ENCODE results near the gene SLC12A8.

SLC12A8 gene

DNA sequence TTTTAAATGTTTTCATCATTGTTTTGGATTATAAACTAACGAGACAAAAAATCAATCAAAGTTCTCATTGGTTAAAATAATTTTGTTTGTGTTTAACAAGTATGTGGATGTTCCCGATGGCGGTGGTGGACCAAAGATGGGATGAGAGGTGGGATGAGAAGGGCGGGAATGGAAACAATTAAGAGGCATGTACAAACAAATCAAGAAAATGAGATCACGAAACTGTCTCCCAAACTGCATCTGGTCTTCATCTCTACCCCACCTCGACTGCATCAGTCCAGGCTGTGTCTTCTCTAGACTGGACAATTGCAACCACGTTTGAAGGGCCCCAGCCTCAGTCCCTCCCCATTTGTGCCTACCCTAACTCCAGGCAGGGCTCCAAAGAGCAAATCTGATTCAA lies 56.1 kb downstream of the SLC12A8 start:
- TF ChIP-seq, protein P1, sequence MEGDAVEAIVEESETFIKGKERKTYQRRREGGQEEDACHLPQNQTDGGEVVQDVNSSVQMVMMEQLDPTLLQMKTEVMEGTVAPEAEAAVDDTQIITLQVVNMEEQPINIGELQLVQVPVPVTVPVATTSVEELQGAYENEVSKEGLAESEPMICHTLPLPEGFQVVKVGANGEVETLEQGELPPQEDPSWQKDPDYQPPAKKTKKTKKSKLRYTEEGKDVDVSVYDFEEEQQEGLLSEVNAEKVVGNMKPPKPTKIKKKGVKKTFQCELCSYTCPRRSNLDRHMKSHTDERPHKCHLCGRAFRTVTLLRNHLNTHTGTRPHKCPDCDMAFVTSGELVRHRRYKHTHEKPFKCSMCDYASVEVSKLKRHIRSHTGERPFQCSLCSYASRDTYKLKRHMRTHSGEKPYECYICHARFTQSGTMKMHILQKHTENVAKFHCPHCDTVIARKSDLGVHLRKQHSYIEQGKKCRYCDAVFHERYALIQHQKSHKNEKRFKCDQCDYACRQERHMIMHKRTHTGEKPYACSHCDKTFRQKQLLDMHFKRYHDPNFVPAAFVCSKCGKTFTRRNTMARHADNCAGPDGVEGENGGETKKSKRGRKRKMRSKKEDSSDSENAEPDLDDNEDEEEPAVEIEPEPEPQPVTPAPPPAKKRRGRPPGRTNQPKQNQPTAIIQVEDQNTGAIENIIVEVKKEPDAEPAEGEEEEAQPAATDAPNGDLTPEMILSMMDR (IDR thresholded peaks at IDR 0.05; ENCODE audit: borderline replicate concordance, insufficient read depth, low read depth, low read length) = no peak
- no peak overlapping the region for H3K4me3 ChIP-seq (ENCODE audit: low read depth, low read length)

DNA sequence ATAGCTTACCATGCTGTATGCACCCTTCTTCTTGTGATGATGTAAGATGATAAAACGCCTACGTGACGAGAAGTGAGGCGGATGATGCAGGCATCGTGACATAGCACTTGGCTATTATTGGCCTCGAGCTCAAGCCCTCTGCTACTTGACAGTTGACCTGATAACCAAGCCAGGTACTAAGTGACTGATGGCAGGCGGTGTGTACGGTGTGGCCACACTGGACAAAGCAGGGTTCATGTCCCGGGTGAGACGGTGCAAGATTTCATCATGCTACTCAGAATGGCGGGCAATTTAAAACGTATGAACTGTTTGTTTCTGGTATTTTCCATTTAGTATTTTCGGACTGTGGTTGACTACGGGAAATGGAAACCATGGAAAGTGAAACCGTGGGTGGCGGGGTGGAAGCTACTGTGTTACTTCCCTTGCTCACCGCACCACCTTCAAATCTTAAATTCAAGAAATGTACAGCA lies 57.7 kb downstream of the SLC12A8 start:
- H3K4me3 ChIP-seq (ENCODE audit: low read depth, low read length) = no peak overlapping the region
- TF ChIP-seq, protein P1 (IDR thresholded peaks at IDR 0.05; ENCODE audit: borderline replicate concordance, insufficient read depth, low read depth, low read length) = no peak

DNA sequence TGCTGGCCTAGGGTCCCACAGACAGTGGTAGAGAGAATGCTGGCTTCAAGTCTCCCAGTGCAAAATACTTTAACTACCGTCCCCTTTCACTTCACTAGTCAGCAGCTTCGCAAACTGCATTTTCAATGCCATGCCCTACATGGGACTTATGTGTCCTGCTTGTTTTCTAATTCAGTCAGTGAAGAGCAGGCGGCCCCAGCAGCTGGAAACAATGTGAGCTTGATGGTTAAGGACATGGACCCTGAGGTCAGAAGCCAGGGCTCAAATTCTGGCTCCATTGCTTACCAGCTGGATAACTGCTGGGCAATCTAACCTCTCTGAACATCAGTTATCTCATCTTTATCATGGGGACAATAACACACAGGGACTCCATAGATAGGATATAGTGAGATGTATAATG lies 58.4 kb downstream of the SLC12A8 start:
- TF ChIP-seq, protein P1 (IDR thresholded peaks at IDR 0.05; ENCODE audit: borderline replicate concordance, insufficient read depth, low read depth, low read length) = no peak
- H3K4me3 ChIP-seq (ENCODE audit: low read depth, low read length) = no peak overlapping the region

DNA sequence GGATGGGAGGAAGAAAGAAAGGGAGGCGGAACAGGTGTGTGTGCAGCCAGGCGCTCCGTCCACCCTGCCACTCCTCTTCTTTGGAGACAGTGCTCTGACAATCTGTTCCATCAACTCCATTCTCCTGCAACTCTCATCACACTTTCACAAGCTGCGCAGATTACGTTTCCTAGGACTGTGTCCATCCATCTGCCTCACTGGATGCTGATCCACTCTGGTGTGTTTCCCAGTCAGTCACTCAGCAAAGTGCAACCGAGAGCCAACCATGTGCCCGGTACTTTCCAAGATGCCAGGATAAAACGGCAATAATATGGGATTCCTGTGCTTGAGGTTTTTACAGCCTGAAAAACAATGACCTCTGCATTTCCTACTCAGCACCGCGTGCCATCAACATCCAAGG lies 59.6 kb downstream of the SLC12A8 start:
- TF ChIP-seq, protein P1 (IDR thresholded peaks at IDR 0.05; ENCODE audit: borderline replicate concordance, insufficient read depth, low read depth, low read length) = no peak
- no peak overlapping the region for H3K4me3 ChIP-seq (ENCODE audit: low read depth, low read length)

DNA sequence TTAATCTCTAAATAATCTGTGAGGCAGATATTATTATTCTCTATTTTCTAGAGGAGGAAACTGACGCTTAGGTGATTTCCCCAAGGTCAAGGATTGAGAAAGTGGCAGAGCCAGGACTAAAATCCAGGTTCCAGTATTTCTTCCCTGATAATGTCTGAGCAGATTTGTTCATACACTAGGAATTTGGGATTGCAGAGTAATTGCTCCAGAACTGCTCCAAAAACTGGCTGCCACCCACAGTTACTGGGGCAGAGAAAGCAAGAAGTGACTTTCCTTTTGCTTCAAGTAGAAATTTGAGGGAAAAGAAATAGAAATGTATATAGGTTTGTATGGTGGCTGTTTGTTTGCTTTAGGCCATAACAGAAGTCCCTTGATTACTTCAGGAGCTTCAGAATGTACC lies 60.6 kb downstream of the SLC12A8 start:
- TF ChIP-seq, protein P1 (IDR thresholded peaks at IDR 0.05; ENCODE audit: borderline replicate concordance, insufficient read depth, low read depth, low read length) = no peak

DNA sequence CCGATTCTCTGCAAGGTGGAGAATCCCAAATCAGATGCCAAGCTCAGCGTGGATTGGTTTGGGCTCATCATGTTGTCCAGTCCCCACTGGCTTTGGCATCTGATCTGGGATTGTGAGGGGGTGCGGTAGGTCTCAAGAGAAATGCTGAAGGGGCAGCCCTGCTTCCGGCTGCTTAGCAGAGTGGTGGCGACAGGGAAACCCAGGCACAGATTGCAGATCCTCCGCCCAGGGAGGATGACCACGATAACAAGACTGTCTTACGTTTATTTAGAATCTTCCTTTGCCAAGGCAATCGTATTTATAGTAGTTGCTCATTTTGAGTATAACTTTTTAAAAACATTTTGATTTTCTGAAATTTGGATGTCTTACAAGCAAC lies 61.1 kb downstream of the SLC12A8 start:
- H3K4me3 ChIP-seq (ENCODE audit: low read depth, low read length) = no peak overlapping the region
- TF ChIP-seq, protein P1 (IDR thresholded peaks at IDR 0.05; ENCODE audit: borderline replicate concordance, insufficient read depth, low read depth, low read length) = no peak

More for the DNA sequence above, 60.6 kb downstream of the SLC12A8 start:
- H3K4me3 ChIP-seq (ENCODE audit: low read depth, low read length) = no peak overlapping the region

DNA sequence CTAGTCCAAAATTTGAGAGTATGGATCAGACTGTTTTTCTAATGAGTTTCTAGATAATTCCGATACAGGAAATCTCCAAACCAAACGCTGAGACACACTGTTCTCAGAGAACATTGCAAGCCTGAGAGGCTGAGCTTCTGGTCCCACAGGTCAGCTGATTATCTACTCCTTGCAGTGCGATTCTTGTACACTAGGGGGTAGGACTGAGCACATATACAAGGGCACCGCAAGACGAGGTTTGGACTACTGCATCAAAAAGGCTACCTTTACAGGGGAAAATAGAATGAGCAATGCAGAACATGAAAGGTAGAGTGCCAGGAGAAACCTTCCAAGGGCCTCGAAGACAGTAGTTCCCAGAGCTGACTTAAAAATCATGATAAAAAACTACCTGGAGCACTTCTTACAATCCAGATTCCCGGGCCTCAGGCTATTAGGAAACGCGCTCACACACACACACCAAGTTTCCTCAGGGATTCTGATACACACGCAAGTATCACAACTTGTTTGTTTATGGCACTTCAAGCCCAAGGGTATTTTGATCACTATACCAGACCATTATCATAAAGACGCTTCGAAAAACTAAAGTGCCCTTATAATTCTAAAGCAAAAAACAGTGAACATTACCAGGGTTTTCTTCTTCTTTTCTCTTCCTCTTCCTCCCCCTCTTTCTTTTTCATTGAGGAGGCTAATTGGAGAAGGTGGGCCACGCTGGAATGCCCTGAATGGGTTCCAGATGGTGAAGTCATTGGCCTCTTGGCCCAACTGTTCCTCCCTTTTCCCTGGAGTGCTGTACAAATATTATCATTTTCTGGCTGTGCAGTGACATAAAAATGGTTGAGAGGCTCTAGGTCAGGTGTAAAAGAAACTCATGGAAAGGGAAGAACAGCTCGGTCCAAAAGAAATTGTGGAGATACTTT lies 61.8 kb downstream of the SLC12A8 start:
- TF ChIP-seq, protein P1 (IDR thresholded peaks at IDR 0.05; ENCODE audit: borderline replicate concordance, insufficient read depth, low read depth, low read length) = peak; percentile 66
- no peak overlapping the region for H3K4me3 ChIP-seq (ENCODE audit: low read depth, low read length)
